GM19351 (cell line): ENCODE measurements around the gene PRR7.
"Not testable (repeated sequence)": the region's sequence is repeated elsewhere in the genome, so short reads cannot be mapped to it uniquely, and the experiment has no call there.

ENCODE experiments used
- ATAC-seq: cut with Tn5 transposase; IDR thresholded peaks from one replicate; pipeline ENCODE4 v1.9.1; 2021; ENCODE audit warnings: mild to moderate bottlenecking, moderate library complexity; ENCODE audit not compliant: unreplicated experiment

PRR7 gene

GRCh38 chr5:177482359-177482795, 35.8 kb downstream of the PRR7 start:
- ATAC-seq: no peak

- no peak for ATAC-seq
These were observed 36.4 kb downstream of the PRR7 start for GRCh38 chr5:177483042-177483441.

- ATAC-seq: no peak
These were observed 37.6 kb downstream of the PRR7 start for GRCh38 chr5:177483994-177484901.

GRCh38 chr5:177484902-177485549, 38.4 kb downstream of the PRR7 start:
- no peak for ATAC-seq

- ATAC-seq: not testable (repeated sequence)
These were observed 39.1 kb downstream of the PRR7 start for GRCh38 chr5:177485753-177486152.

DNA sequence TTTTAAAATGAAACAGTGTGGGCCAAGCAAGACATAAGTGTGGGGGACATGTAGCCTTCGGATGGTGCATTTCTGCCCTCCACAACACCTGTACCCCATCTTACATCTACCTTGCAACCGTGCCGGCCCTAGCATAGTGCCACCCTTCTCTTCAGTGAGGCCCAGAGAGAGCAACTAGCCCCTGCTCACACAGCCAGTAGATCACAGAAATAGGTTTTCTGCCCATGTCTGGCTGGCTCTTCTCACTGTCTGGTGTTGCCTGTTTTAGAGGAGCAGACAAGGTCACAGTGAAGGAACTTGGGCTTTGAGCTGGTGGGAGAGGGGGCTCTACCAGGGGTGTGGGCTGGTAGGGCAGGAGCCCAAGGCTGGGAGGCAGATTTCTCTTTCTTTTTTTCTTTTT, 39.6 kb downstream of the PRR7 start:
- ATAC-seq: no peak

DNA sequence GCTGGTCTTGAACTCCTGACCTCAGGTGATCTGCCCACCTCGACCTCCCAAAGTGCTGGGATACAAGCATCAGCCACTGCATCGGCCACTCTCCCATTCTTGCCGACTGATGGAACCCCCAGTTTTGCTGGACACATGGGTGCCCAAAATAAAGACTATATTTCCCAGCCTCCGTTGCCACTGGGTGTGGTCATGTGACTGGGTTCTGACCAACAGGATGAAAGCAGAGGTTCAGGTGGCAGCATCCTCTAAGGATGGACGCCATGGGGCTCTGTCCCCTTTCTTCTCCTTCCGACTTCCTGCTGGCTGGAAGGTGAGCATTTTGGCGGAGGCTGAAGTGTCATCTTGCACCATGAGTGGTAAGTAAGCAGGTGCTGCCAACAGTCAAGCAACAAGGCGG, 40.5 kb downstream of the PRR7 start:
- no peak for ATAC-seq

- no peak for ATAC-seq
These were observed 41.4 kb downstream of the PRR7 start for GRCh38 chr5:177487975-177488374.

DNA sequence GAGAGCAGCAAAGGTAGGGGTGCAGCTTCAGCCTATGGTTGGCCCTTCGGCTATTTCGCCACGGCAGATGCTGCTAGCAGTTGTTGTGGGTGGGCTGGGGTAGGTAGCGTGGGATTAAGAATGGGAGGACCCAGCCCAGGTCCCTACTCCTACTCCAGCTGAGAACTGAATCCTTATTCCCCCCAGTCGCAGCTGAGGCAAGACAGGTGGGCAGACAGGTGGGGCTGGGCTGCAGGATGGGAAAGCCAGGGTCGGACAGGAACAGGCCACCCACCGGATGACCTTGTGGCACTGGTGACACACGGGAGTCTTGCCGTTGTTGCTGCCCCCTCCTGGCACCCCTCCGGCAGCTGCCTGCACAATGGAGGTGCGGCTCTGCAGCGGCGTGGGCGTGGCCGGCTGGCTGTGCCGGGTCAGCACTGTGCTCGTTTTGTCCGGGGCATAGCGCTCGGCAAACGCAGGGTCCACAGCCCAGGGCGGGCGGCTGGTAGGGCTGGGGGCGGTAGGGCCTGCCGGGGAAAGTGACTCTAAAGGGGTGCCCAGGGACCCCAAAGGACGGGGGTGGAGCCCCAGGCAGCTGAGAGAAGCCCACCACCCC, 42.6 kb downstream of the PRR7 start:
- ATAC-seq: no peak

DNA sequence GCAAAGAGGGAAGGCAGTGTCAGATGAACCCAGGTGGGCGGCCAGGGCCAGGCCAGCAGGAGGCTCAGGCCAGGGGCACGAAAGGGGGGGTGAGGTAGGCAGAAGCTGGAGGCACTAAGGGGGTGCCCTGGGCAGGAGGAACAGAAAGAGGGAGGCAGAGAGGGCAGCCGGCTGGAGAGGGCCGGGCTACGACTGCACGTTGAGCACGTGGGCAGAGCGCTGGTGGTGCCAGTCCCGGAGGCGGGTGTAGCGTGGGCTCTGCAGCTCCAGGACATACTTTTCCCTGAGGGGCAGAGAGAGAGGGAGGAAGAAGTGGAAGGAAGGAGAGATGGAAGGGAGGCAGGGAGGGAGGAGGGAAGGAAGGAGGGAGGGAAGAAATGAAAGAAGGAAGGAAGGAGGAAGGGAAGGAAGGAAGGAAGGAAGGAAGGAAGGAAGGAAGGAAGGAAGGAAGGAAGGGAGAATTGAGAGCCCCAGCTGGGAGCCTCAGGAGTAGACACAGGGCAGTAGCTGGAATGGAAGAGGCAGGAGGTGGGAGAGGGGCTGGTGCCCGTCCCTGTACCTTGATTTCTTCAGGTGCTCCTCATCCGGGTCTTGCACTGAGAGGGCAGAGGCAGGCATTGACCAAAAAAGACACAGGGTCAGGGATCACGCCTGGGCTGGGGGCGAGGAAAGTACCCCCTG, 43.8 kb downstream of the PRR7 start:
- no peak for ATAC-seq

- ATAC-seq: no peak
These were observed 44.4 kb downstream of the PRR7 start for GRCh38 chr5:177490992-177491391.

- no peak for ATAC-seq
These were observed 44.9 kb downstream of the PRR7 start for GRCh38 chr5:177491429-177491945.

DNA sequence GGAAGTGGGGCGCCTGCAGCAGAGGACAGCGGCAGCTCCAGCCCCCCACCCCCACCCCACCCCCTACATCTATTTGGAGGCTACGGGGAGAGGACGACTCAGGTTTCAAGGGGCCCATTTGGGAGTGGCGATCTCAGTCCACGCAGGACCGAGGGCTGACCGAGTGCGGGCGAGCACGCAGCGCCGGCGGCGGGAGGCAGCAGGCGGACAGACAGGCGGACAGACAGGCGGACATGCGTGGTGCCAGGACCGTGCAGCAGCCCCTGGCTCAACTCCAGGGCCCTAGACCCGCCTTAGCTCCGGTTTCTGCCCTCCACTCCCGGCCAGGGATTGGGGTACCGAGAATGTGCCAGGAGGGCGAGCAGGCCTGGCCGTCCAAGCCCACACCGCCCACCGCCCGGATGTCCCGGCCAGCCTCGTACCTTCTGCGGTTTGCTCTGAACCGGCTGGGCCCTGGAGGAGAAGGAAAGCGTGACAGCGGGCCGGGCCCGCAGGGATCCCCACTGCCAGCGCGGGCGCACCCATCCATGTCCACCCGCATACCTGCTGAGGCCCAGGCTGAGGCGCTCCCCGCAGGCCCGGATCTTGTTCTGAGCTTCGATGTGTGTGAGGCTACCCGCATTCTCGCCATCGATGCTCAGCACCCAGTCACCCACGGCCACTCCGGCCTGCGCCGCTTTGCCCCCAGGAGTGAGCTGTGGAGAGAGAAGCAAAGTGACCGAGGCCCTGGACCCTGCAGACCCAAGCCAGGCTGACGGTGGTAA, 45.6 kb downstream of the PRR7 start:
- no peak for ATAC-seq

GRCh38 chr5:177492841-177493240, 46.2 kb downstream of the PRR7 start:
- ATAC-seq: no peak

DNA sequence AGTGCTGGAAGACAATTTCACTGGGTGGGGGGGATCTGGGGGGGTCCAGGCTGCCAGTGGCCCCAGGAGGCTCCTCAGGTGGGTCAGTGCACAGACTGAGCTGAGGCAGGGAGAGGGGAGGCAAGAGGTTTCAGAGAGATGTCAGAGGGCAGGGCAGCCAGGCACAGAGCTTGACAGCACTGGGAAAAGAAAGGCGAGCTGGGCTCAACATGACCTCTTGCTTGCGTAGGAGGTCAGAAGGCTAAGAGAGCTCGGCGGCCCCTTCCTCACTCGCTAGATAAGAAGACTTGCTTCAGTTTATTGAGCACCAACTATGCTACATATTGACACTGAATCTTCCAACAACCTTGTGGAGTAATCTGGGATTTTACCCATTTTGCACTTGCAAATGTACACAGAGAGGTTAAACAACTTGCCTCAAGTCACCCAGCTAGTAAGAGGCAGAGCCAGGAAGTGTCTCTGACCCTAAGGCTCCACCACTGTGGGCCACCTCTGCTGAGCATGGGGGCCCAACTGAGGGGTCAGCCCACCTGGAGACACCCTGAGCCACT, 47.3 kb downstream of the PRR7 start:
- ATAC-seq: no peak

DNA sequence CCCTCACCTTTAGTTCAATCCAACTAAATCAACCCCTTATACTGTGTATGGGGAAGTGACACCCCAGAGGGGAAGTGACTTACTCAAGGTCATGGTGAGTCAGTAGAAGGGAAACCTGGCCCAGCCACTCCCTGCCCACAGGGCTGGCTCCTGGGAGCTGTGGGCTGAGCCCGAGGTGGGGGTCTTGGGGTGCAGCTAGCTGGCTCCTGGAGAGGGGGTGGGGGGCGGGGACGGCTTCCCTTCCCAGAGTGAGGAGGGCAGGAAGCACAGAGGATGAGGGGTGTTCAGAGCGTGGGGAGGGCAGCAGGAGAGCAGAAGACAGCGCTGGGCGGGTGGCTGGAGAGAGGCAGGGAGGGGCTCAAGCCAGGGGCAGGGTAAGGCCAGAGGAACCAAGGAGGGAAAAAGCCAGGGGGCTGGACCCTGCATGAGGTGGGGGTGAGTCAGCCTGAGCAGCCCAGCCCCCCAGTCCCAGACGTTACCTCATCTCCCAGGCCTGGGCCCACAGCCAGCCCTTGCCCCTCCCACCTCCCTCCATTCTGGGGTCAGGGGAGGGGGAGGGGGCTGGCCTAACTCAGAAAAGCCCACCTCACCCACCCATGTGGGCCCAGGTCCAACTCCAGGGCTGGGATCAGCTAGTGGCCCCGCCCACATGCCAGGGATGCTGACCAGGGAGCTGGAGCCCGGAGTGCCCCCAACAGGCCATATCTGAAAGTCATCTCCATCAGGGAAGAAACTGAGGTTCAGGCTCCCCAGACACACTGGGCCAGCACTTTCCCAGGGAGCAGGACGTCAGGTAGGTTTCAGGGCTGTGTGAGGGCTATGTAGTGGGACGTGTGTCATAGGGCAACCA, 48.0 kb downstream of the PRR7 start:
- ATAC-seq: no peak

GRCh38 chr5:177495243-177496060, 48.8 kb downstream of the PRR7 start:
- ATAC-seq: no peak

GRCh38 chr5:177496070-177496726, 49.6 kb downstream of the PRR7 start:
- no peak for ATAC-seq
